Ovary (tissue), 3 donors: ENCODE measurements around the gene MSL3B.

ENCODE experiments used
- EP300 ChIP-seq: sonication (generic); formaldehyde crosslinking; IDR thresholded peaks from one replicate; pipeline ENCODE4 v1.6.1; 2017; ENCODE audit warnings: antibody characterized with exemption
- TF ChIP-seq, protein P1 (sequence below), 3 donors: fragments of 450-650 bp in 2 of 3; fragments of 200-600 bp in 1 of 3; IDR thresholded peaks; one replicate each; pipeline versions ENCODE4 v1.5.1 to v1.8.0; 2016 to 2022; ENCODE audit warnings: antibody characterized with exemption in 3 of 3, mild to moderate bottlenecking in 1 of 3
- donor health status: DM: no; HTN: no; CAD: no.

DNA sequence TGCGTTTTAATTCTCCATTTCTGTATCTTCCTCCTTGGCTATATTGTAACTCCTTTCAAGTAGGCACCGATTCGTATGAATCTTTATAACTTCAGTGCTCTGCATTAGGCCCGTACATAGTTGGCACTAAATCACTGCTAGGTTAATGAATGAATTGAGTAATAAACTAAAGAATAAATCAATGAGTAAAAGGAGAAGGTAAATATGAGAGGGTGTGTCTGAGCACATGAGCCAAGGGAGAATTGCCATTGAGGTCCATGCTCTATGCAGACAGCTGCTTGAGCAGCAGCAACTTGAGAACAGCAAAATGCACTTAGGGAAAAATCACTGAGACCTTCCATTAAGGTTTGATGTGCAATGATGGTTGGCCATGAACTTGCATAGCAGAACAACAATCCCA is 37.8 kb upstream of the MSL3B start:
- TF ChIP-seq, protein P1, sequence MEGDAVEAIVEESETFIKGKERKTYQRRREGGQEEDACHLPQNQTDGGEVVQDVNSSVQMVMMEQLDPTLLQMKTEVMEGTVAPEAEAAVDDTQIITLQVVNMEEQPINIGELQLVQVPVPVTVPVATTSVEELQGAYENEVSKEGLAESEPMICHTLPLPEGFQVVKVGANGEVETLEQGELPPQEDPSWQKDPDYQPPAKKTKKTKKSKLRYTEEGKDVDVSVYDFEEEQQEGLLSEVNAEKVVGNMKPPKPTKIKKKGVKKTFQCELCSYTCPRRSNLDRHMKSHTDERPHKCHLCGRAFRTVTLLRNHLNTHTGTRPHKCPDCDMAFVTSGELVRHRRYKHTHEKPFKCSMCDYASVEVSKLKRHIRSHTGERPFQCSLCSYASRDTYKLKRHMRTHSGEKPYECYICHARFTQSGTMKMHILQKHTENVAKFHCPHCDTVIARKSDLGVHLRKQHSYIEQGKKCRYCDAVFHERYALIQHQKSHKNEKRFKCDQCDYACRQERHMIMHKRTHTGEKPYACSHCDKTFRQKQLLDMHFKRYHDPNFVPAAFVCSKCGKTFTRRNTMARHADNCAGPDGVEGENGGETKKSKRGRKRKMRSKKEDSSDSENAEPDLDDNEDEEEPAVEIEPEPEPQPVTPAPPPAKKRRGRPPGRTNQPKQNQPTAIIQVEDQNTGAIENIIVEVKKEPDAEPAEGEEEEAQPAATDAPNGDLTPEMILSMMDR (IDR thresholded peaks at IDR 0.05): no peak
- no peak for TF ChIP-seq EP300
